IMR-90 (cell line): ENCODE measurements around the gene OPN1SW.

Experiments used
- BHLHE40 ChIP-seq: fragments of 150-350 bp; IDR thresholded peaks from 2 replicates; pipeline ENCODE4 v1.6.1; 2016; ENCODE audit warnings: mild to moderate bottlenecking, low read depth, low read length
- CEBPB ChIP-seq: IDR thresholded peaks from 2 replicates; pipeline ENCODE4 v1.6.1; 2012; ENCODE audit warnings: low read depth, low read length, improper control_type of control experiment
- CHD1 ChIP-seq: IDR thresholded peaks from 2 replicates; pipeline ENCODE4 v1.6.1; 2012; ENCODE audit warnings: low read depth, low read length, improper control_type of control experiment
- CTCF ChIP-seq: conservative IDR thresholded peaks from 2 replicates; pipeline ENCODE4 v1.5.1; 2012; ENCODE audit warnings: mild to moderate bottlenecking, low read depth, low read length, improper control_type of control experiment
- FOS ChIP-seq: fragments of 150-350 bp; IDR thresholded peaks from 2 replicates; pipeline ENCODE4 v1.6.1; 2016; ENCODE audit warnings: low read depth, low read length
- MAFK ChIP-seq: IDR thresholded peaks from 2 replicates; pipeline ENCODE4 v1.6.1; 2012; ENCODE audit warnings: low read depth, low read length, improper control_type of control experiment
- MAZ ChIP-seq: IDR thresholded peaks from 2 replicates; pipeline ENCODE4 v1.6.1; 2012; ENCODE audit warnings: low read depth, mild to moderate bottlenecking, low read length, improper control_type of control experiment, moderate library complexity, borderline replicate concordance
- POLR2A ChIP-seq: IDR thresholded peaks from 2 replicates; pipeline ENCODE4 v1.6.1; 2012; ENCODE audit warnings: mild to moderate bottlenecking, low read depth, low read length
- RFX5 ChIP-seq: IDR thresholded peaks from 2 replicates; pipeline ENCODE4 v1.8.0; 2012; ENCODE audit warnings: low read depth, mild to moderate bottlenecking, low read length, moderate library complexity
- USF2 ChIP-seq: fragments of 150-350 bp; IDR thresholded peaks from 2 replicates; pipeline ENCODE4 v1.6.1; 2017; ENCODE audit warnings: mild to moderate bottlenecking, antibody characterized with exemption, low read length, low read depth

GRCh38 chr7:128788446-128789412 lies 13.1 kb upstream of the OPN1SW start:
- no peak for TF ChIP-seq CHD1
- TF ChIP-seq CTCF = no peak
- TF ChIP-seq CEBPB = no peak
- TF ChIP-seq USF2 = no peak
- no peak for TF ChIP-seq MAFK
- no peak for TF ChIP-seq POLR2A
- no peak for TF ChIP-seq FOS
- no peak for TF ChIP-seq RFX5
- no peak for TF ChIP-seq BHLHE40
- TF ChIP-seq MAZ = no peak
